Kidney tubule cell (primary cell): ENCODE results near the gene TGFB1I1.
"Not testable (repeated sequence)": the region's sequence is repeated elsewhere in the genome, so short reads cannot be mapped to it uniquely, and the experiment has no call there.

Source experiments
- DNase-seq: peaks from one replicate; pipeline ENCODE4 v3.0.0-alpha.2; 2018; ENCODE audit warnings: low spot score

The TGFB1I1 gene

DNA sequence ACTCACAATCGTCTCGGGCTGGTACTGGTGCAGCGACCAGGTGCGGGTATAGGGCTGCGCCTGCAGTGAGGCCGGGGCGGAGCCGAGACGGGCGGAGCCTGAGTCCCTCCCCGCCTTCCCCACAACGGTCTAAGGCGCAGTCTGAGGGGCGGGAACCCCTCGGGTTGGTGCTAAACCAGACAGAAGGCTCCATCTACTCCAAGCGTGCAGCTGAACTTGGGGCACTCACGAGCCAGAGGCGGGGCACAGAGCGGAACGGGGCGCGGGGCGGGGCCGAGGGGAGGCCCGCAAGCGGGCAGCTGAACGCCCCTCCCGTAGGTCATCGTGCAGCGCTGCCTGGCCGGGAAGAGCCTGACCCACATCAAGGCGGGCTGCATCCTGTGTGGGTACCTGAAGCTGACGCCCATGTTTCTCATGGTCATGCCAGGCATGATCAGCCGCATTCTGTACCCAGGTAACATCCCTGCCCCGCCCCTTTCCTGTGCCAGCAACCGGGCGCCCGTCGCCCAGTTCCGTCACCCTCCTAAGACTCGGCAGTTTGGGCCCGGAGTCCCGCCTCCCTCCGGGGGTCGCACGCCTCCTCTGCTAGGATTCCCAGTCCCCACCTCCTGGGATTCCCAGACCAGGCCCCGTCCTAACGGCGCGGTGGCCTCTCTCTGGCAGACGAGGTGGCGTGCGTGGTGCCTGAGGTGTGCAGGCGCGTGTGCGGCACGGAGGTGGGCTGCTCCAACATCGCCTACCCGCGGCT, 15.9 kb downstream of the TGFB1I1 start:
- DNase-seq = peak; percentile 64

DNA sequence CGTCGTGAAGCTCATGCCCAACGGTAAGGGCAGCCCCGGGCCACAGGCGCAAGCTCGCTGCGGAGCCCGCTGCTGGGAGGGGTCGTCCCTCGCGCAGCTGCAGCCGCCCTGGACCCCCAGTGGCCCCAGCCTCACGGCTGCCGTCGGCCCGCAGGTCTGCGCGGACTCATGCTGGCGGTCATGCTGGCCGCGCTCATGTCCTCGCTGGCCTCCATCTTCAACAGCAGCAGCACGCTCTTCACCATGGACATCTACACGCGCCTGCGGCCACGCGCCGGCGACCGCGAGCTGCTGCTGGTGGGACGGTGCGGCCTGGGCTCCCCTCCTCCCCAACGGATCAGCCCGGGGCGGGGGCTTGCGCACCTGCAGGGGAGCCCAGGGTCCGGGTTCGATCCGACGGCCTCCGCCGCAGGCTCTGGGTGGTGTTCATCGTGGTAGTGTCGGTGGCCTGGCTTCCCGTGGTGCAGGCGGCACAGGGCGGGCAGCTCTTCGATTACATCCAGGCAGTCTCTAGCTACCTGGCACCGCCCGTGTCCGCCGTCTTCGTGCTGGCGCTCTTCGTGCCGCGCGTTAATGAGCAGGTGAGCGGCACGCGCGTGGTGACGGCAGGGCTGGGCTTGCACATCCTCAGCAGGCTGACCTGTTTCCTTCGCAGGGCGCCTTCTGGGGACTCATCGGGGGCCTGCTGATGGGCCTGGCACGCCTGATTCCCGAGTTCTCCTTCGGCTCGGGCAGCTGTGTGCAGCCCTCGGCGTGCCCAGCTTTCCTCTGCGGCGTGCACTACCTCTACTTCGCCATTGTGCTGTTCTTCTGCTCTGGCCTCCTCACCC, 16.7 kb downstream of the TGFB1I1 start:
- DNase-seq = no peak

DNA sequence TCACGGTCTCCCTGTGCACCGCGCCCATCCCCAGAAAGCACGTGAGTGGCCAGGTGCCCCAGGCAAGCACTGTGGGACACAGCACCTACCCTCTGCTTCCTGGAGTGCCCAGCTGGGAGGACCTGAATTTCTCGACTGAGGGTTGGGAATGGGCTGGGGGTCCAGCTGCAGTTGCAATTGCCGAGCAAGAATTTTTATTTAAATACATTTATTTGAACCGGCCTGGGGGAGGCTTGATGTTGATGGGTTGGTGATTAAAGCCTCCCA, 17.3 kb downstream of the TGFB1I1 start:
- DNase-seq = no peak

DNA sequence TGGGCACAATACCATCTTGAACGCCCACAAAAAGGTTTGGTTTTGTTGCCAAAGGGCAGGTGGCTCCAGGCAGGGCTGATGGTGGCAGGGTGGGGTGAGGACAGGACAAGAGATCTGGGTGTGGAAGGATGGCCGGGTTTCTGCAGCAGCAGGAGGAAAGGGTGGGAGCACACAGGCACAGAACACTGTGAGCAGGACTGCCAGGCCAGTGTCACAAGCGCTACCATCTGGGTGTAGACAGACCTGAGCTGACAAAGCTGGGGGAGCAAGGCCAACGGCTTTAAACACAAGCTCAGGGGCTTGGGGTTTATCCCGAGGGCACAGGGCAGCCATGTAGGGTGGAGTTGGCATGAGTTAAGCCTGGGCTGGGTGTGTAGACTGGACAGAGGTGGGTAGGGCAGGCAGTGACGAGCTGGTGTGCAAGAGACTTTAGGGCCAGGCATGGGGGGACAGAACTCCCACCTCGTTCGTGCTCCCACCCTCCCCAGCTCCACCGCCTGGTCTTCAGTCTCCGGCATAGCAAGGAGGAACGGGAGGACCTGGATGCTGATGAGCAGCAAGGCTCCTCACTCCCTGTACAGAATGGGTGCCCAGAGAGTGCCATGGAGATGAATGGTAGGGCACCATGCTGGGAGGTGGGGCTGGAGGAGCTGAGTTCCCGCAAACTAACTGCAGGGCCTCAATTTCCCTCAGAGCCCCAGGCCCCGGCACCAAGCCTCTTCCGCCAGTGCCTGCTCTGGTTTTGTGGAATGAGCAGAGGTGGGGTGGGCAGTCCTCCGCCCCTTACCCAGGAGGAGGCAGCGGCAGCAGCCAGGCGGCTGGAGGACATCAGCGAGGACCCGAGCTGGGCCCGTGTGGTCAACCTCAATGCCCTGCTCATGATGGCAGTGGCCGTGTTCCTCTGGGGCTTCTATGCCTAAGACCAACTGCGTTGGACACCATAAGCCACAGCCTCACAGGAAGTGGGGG, 17.9 kb downstream of the TGFB1I1 start:
- DNase-seq = no peak

DNA sequence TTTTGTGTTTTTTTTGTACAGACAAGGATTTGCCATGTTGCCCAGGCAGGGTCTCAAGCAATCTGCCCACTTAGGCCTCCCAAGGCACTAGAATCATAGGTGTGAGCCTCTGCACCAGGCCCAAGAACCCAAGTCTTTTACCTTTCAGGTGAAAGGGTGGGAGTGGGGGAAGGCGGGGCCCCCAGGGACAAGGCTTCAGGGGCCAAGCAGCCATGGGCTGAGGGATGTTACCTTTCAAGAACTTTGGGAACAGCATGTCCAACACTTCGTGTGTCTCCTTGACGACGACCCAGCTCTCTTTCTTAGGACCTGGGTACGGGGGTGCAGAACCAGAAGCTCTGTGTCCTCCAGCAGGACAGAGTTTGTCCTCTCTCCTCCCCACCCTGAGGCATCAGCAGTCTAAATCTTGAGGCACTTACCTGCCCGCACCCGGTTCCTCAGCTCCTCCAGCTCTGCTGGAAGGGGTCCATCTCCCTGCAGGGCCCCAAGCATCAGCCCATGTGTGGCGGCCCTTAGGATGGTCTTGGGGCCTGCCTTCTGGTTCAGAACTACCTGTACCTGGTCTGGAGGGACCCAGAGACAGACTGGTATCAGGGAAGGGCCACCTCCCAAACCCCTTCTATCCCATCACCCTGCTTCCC, 19.9 kb downstream of the TGFB1I1 start:
- no peak for DNase-seq

DNA sequence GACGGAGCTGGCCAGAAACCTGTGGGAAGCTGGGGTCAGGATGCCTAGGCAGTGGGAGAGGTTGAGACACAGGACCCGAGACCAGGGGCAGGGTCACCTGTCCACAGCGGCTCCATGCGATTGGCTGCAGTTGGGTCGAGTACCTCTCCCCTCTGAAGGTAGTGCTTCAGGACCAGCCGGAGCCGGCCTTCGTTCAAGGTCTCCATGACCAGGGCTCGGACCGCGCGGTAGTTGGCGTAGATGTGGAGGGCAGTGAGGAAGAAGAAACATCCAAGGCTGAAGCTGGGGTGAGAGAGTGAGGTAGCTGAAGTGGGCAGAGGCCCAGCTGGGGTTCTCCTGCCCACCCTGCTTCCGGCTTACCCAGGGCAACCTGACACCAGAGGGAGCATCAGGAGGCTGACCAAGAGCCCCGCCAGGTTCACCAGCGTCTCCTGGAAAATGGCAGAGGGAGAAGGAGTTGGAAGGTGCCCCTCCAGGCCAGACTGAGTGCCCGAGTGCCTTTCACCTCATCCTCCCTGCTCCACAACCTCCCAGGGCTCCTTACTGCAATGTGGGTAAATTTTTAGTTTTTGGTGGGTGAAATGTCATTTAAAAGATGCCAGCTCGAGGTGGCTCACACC, 21.7 kb downstream of the TGFB1I1 start:
- no peak for DNase-seq

DNA sequence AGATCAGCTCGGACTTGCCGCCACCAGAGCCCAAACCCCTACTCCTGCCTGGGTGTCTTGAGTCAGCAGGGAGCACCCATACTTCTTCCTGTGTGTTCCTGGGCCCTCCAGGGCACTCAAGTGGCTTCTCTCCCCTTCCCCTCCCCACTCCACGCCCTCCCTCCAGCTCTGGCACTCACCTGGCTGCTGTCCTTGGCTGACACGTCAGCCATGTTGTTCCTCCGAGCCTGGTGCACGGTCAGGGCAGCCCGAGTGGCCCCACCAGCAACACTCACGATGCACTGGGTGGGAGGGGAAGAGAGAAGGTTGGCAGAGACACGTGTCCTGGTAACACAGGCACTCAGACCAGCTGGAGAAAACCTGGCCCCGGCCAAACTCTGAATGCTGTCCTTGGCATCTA, 24.7 kb downstream of the TGFB1I1 start:
- no peak for DNase-seq

DNA sequence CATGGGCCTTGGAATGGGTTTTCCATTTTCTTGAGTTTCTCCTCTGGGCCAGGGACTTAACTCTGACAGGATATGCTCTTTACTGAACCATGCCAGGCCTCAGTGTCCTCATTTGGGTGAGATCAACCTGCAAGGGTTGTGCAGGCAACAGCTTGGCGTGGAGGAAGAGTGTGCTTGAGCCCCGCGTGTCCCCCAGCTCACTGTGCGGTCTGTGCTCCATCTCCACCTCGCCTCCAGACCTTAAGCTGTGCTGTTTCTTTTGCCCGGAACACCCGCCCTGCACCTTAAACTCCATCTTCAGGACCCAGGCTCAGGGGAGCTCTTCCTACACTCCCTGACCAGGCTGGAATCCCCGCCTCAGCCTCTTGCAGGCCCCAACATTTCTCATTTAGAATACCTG, 26.5 kb downstream of the TGFB1I1 start:
- DNase-seq = no peak

DNA sequence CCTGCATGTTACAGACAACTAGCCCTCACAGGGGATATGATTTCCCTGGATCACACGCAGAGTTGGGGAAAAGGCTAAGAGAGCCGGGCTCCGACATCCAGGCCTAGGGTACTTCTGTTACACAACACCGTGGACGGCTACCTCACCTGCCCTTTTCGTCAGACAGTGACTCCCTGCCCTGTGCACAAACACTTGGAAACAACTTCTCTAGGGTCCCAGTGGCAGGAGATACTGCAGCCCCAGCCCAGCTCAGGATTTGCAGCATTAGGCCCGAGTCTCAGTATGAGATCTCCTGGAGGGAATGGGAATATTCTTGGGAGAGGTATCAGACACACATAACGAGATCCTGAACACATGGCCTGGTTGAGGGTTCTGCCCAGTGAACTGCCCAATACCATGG, 28.0 kb downstream of the TGFB1I1 start:
- no peak for DNase-seq

DNA sequence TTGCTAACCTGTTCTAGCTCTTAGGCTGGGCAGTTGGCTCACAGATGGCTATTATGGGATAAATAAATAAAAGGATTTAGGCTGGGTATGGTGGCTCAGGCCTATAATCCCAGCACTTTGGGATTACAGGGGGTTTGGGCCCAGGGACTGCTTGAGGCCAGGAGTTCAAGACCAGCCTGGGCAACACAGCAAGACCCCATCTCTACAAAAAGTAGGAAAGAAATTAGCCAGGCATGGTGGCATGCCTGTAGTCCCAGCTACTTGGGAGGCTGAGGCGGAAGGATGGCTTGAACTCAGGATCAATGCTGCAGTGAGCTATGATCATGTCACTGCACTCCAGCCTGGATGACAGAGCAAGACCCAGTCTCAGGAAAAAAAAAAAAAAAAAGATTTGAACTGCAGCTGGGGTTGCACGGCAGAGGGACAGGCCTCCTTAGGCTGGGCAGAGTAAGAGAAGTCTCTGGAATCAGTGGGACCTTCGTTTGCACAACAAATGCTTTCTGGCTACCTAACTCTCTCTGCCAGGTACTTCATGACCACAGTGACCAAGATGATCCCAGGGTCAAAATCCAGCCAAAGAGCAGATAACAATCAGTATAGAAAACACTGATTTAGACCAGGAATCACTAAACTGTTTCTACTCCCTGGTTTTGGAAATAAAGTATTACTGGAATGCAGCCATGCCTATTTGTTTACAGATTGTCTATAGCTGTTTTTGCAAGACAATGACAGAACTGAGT, 29.4 kb downstream of the TGFB1I1 start:
- no peak for DNase-seq

DNA sequence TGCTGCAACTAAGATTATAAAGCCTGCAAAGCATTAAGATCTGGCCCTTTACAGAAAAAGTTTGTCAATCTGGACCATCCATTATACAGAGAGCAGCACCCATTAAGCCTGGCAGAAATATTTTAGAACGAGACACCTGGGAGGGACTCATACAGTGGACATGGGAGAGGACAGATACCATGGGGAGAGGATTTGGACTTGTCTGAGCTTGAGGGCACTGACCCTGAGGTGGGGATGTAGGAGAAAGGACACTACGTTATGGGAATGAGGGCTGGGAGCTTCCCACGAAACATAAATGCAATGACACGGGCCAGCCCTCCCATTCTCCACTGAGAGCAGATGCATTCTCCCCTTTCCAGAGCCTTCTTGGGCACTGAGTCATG, 30.0 kb downstream of the TGFB1I1 start:
- no peak for DNase-seq

DNA sequence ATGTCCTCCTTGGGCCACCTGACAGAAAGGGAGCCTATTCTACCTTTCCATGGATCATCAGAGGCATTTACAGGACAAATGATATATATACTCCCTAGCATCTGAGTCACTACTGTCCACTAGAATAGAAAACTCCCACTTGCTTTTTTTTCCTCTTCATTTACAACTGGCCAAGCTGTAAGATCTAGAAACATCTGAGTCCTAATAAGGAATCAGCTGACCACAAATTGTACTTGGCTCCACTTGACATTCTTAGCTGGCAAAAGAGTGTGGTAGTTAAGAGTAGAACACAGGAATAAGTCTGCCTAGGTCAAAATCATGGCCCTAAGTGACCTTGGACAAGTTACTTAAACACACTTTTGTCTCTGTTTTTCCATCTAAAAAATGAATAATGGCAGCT, 31.0 kb downstream of the TGFB1I1 start:
- DNase-seq = no peak

DNA sequence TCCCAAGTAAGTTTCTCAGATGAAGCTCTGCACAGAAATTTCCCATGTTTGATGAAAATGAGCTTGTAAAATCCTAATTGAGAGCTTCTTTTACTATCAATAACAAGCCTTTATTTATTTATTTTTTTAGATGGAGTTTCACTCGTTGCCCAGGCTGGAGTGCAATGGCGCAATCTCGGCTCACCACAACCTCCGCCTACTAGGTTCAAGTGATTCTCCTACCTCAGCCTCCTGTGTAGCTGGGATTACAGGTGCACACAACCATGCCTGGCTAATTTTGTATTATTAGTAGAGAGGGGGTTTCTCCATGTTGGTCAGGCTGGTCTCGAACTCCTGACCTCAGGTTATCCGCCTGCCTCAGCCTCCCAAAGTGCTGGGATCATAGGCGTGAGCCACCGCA, 31.6 kb downstream of the TGFB1I1 start:
- DNase-seq = not testable (repeated sequence)

DNA sequence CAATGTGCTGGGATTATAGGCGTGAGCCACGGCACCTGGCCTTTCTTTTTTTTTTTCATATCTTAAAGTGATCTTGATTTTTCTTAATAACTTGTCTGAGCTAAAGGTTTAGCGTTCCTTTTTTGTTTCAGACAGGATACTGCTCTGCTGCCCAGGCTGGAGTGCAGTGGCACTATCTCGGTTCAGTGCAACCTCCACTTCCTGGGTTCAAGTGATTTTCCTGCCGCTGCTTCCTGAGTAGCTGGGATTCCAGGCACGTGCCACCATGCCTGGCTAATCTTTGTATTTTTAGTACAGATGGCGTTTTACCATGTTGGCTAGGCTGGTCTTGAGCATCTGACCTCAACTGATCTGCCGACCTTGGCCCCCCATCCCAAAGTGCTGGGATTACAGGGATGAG, 32.2 kb downstream of the TGFB1I1 start:
- DNase-seq = no peak

DNA sequence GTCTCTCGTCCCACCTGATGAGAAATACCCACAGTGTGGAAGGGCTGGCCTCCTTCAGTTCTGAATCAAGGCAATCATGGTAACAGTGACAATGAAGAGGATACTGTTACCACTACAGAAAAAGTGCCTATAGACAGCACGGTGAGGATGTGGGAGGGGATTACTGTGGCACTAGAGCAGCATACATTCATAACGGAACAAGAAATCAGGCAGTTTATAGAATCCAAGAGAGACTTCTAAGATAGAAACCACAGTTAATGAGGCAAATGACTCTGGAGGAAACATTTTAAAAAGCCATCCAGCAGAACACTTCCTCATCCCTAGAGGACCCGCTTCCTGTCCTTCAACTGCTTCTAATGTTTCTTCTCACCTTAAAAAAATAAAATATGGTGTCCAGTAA, 33.5 kb downstream of the TGFB1I1 start:
- DNase-seq = no peak

DNA sequence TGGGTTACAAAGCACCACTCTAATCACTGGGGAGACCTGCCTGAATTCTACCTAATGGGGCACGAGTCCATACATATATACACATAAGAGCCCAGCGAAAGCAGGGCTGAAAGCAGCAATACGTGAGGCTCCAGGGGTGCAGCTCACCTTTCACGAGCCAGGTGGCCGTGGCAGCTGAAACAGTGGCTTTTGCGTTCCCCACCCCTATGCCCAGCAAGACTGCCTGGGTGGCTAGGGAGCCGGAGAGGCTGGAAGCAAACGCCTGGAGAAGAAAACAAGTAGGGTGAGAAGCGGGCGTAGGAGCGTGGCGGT, 35.6 kb downstream of the TGFB1I1 start:
- DNase-seq = no peak

DNA sequence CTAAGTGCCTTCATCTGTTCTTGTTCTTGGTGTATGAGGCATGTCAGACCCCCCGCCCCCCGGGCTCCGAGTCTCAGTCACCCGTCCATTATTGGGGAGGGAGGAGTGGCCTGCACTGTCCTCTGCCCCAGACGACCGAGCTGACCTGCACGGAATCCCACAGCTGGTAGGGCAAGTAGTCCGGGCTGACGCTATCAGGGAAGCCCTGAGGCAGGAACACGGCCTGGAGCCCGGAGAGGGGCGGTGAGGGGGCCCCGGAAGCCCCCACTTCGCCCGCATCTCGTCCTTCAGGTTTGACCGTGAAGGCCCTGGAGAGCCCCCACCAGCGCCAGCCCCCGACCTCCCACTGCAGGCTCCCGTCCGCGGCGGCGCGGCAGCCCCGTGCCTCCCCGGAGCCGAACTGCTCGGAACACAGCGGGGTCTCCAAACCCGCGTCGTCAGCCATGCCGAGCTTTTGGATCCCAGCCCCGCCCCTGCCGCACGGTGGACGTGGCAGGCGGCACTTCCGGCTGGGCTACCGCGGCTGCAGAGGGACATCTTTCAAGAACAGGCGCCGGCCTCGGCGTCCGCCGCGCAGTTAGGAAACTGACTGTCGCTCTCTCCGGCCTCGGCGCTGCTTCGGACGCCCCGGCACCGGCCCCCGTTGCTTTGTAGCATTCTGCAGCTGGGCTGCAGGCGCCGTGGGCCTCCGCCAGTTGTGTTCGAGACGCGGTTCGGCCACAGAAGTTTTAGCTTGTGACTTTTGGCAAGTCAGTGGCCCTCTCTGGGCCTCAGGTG, 36.2 kb downstream of the TGFB1I1 start, which contains the start of gene RUSF1:
Gene RUSF1 (minus strand): TSS at position 463 of the 777 bp plus-strand sequence. CDS start 18 bp downstream, at position 445.
- DNase-seq = peak; percentile 87

DNA sequence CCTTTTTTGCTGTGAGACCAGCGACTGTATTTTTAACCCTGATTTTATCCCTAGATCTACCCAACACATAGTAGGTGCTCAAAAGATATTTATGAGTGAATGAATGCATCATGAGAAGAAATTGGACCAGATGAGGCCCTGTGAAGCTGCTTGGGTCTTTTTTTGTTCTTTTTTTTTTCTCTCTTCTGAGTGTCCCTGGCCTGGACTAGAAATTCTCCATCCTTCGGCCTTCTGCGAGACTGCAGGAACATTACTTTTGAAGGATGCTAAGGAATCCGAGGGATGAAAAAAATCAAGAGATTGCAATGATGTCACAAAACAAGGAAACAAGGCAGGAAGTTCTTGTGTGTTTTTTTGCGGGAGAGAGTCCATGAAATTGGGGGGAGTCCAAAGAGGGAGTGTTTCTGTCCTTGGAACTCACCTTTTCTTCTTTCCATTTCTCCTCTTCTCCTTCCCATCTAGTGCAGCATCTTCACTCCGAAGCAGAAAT, 36.8 kb downstream of the TGFB1I1 start:
- peak; percentile 46 for DNase-seq

DNA sequence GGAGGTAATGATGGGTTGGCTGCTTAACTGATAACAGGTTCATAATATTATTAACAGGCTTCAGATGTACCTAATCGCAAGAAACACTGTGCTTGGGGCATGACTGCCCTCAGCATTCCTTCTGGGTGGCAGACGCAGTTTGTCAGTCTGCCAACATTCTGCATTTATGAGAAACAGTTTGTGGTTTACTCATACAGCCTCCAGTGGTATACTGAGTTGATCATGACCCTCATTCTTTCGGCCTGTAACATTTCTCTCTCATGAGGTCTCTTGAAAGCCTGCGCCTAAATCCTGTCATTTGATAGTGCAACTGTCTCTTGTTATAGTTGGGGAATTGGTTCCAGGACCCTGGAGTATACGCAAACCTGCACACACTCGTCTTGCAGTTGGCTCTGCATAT, 41.2 kb downstream of the TGFB1I1 start:
- DNase-seq = peak; percentile 85

DNA sequence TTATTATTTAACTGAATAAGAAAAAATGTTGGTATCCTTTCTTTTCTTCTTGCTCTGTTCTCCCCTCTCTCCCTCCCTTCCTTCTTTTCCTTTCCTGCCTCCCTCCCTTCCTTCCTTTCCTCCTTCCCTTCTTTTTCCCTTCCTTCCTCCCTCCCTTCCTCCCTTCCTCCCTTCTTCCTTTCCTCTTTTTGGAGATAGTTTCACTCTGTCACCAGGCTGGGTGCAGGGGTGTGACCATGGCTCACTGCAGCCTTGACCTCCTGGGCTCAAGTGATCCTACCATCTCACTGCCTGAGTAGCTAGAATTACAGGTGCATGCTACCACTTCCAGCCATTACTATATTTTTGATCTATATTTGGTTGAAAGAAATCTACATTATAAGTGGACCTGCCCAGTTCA, 41.9 kb downstream of the TGFB1I1 start:
- no peak for DNase-seq
